Fibroblast of upper back skin (primary cell): ENCODE results near the gene FUBP1.
"Not testable (repeated sequence)": the region's sequence is repeated elsewhere in the genome, so short reads cannot be mapped to it uniquely, and the experiment has no call there.

Source experiments
- DNase-seq: peaks from one replicate; pipeline ENCODE4 v3.0.0-alpha.2; 2013

FUBP1 gene

DNA sequence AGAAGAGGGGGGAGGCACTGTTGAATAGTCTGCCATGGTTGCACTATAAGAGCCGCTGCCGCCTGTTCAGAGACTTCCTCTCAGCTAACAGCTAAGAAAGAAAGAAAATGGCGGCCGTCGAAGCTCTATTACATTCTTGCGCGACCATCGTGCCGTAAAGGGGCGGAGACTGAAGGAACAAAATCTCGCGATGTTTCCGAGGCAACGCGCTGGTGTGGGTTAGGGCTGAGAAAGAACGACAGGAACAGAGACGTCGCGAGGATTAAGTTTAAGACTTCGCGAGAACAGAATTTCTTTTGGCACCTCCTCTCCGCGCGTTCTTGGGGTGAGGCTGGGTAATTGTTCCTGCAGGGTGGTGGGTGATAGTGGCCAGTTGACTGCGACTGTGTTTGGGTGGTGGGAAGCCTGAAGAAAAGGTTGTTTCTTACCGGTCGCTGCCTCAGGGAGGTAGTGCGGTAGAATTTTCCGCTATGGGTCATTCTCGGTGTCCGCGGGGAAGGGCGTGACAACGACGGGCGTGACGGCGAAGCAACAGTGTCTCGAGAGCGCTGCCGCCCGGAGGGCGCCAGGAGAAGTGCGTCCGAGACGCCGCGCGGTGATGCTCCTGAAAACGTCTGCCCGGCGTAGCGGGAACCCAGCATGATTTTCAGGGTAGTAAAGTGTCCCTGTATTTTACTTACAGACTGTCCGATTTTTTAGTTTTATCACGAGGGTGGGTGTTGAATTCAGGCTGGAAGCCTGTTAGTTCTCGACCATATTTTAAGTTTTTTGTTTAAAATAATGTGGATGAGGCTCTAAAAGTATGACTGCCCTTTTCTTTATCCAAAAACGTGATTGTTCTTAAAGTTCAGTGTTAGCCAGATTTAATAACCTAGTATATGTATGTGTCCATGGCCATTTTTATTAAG is at the start of gene FUBP1:
TSS of gene FUBP1 (minus strand) at position 104 of the 908 bp plus-strand sequence. CDS start at position 36, 68 bp downstream.
- peak; percentile 100 for DNase-seq

- DNase-seq, result not testable (repeated sequence)
Observed at GRCh38 chr1:78021134-78021533, 42.3 kb upstream of the FUBP1 start.

GRCh38 chr1:78019024-78019423 is 40.2 kb upstream of the FUBP1 start:
- no peak for DNase-seq

DNA sequence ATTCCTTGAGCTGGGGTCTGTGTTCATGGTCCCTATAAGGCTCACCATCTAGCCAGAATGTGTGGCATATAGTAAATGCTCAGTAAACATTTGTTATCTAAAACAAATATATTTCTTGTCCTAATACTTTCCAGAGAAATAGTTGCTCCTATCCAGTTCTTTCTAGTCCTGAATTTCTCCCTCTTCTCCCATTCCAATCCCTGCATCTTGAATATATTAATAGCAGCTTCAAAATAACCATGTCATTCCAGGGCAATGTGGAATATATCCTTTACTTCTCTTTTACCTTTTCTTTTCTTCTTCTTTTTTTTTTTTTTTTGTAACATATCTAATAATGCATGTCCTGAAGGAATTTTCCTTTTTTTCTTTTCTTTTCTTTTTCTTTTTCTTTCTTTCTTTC is 36.3 kb upstream of the FUBP1 start:
- no peak for DNase-seq

- no peak for DNase-seq
Observed at GRCh38 chr1:78011050-78011449, 32.2 kb upstream of the FUBP1 start.

- DNase-seq, result peak; percentile 36
Observed at GRCh38 chr1:78009836-78010235, 31.0 kb upstream of the FUBP1 start.

GRCh38 chr1:78009276-78009675 is 30.4 kb upstream of the FUBP1 start:
- DNase-seq, result no peak

DNA sequence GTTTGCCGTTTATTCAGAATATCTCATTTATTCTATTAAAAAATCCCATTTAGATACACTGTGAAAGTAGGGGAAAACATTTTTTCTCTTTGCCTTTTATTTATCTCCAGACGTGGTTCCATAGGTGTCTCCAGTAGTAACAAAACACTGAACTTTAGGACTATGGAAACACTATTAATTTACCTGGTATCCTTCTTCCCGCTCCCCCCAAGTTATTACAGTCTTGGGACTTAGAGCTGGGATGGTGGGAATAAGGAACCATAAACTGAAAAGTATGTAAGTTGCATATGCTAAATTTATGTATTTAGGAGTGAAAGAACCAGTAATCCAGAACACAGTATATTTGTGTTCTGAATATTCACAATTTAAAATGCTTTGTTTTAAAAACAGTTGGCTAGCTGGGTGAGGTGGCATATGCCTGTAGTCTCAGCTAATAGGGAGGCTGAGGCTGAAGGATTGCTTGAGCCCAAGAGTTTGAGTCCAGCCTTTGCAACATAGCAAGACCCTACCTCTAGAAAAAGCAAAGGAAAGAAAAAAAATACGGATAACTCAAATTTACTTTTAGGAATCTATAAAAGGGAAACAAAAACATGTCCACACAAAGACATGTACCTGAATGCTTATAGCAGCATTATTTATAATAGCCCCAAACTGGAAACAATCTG is 28.9 kb upstream of the FUBP1 start:
- no peak for DNase-seq

- no peak for DNase-seq
Observed at GRCh38 chr1:78006521-78006920, 27.6 kb upstream of the FUBP1 start.

- peak; percentile 92 for DNase-seq
Observed at GRCh38 chr1:78005755-78006154, 26.9 kb upstream of the FUBP1 start.

- DNase-seq, result no peak
Observed at GRCh38 chr1:78005448-78005722, 26.5 kb upstream of the FUBP1 start.

DNA sequence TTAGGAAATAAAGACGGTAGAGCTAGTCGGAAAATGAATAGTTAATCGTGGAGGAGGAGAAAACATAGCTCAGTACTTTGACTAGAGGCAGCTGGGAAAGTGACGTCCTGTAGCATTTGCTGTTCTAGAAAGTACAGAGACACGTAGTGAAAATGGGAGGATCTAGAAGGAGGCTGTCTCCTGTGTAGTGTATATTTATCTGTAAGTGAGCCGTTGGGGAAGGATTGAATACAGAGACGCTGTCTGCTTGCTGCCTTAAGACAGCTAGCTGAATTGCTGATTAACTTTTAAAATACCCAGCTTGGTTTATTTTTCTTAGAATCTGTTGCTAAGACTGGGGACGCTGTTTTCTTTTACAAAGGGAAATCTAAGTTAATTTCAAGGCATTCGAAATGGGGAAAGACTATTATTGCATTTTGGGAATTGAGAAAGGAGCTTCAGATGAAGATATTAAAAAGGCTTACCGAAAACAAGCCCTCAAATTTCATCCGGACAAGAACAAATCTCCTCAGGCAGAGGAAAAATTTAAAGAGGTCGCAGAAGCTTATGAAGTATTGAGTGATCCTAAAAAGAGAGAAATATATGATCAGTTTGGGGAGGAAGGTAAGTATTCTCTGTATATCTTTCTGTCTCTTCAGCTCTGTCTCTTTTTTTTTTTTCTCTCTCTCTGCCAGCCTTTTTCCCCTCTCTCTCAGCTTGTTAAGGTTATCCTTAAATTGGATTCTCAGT is 26.0 kb upstream of the FUBP1 start, which contains the start of gene DNAJB4:
TSS of gene DNAJB4 (plus strand) at position 221 of the 729 bp plus-strand sequence. CDS start at position 393, 172 bp downstream.
- peak; percentile 98 for DNase-seq

DNA sequence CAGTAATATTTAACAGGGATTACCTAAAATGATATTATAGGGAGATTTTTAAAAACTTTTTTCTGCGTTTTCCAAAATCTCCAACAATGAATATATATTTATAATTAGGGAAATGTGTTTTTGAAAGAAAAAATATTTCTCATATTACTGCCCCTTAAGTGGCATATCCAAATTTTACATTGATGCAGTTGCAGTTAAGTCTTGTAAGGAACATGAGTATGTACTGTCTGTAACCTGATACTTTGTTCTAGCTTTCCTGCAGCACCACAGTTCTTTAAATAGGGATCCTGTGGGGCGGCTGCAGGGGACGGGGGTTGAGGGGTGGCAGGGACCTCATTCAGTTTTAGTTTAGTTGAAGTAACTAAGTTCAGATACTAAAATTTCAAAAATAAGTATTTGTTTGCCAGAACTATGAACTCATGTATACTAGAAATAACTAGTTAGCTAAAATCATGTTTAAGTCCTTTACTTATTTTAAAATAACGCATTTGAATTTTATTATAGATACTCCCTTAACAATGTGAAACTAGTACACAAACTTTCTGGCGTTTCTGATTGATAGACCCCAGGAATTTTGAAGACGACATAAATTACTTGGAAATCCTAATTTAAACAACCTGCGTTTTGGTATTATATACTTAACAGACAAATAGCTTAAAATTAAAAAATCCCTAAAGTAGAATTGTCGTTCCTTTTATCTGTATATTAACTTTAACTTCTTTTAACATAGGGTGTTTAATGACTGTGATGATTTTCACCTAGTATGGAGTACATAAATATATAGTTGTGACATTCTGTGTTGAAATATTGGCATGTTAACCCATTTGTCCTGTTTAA is 25.2 kb upstream of the FUBP1 start:
- peak; percentile 89 for DNase-seq

GRCh38 chr1:78003070-78003746 is 24.3 kb upstream of the FUBP1 start:
- DNase-seq, result peak; percentile 29

DNA sequence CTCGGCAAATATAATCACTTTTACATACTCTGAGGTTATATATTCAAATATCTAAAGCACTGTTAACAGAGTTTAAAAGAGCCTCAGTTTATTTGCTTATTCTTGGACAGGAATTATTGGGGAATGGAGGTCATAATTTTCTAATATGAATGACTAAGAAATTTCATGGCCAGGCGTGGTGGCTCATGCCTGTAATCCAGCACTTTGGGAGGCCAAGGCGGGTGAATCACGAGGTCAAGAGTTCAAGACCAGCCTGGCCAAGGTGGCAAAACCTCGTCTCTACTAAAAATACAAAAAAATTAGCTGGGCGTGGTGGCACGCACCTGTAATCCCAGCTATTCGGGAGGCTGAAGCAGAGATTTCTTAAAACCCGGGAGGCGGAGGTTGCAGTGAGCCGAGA is 21.7 kb upstream of the FUBP1 start:
- DNase-seq, result not testable (repeated sequence)

DNA sequence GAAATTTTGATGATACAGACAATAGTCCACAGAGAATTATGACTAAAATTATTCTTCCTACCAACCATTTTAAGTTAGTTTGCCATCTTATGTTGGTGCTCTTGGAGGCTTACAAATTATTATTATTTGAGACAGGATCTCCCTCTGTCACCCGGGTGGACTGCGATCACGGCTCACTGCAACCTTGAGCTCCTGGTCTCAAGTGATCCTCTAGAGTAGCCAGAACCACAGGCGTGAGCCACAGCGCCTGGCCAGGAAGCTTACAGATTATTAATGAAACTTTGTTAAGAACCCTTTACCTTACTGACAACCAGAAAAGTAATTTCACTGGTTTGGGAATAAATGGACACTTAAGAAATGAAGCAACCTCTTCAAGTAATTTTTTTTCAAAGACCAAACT is 17.9 kb upstream of the FUBP1 start:
- no peak for DNase-seq

DNA sequence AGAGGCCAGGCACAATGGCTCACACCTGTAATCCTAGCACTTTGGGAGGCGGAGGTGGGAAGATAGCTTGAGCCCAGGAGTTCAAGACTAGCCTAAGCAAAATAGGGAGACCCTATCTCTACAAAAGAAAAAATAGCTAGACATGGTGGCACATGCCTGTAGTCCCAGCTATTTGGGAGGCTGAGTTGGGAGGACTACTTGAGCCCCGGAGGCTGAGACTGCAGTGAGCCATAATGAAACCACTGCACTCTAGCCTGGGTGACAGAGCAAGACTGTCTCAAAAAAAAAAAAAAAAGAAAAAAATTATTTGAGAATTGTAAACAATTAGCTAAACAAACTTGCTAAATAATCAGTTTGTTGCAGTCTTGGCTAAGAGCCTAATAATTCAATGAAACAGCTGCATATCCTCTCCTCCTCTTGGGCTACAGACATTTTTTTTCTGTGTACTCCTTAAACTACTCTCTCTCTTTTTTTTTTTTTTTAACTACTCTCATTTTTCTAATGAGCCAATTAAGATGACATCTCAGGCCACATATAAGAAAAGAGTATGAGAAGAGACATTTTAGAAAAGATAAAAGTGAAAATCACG is 15.3 kb upstream of the FUBP1 start:
- DNase-seq, result no peak

DNA sequence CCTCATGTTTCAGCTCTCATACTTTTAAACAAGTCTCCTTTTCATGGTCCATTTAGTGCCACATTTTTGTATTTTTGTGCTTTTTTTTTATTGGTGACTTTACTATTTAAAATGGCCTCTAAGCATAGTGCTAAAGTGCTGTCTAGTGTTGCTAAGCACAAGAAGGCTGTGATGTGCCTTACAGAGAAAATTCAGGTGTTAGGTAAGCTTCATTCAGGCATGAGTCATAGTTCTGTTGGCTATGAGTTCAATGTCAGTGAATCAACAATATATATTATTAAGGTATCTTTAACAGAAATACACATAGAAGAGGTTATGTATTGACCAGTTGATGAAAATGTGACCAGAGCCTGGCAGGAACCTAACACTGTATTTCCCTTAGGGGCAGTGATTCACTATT is 12.8 kb upstream of the FUBP1 start:
- DNase-seq, result no peak

DNA sequence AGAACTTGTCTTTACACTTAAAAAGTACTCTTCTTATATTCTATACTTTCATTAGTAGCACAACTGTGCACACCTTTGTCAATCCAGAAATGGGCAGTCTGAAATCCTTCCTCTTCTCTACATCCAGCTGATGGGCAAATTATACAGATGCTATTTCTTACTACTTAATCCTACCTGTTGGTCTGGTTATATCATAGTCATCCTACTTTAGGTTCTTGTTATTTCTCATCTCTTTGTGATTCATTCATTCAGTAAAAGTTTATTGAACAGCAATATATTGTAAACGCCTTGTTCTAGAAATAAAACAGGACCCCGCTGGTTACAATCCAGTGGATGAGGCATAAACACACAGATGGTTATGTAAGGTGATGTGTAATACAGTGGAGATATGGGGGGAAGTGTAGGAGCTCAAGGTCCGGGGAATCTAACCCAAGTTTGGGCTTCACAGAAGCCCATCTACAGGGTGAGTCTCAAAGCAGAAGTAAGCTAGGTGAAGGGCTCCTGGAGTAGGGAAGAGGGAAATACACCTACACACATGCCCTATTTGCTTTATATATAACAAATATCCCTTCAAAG is 11.8 kb upstream of the FUBP1 start:
- no peak for DNase-seq

- DNase-seq, result no peak
Observed at GRCh38 chr1:77989744-77990143, 10.9 kb upstream of the FUBP1 start.

DNA sequence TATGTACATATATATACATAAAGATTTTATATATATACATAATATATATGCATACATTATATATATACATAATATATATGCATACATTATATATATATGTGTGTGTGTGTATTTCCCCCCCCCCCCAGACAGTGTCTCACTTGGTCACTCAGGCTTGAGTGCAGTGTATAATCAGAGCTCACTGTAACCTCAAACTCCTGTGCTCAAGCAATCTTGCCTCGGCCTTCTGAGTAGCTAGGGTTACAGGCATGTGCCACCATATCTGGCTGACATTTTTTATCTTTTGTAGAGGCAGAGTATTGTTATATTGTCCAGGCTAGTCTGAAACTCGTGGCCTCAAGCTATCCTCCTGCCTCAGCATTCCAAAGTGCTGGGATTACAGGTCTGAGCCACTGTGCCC is 9.0 kb upstream of the FUBP1 start:
- no peak for DNase-seq
